OCI-LY1 (cell line): ENCODE results near the gene KRT77.

Experiments used
- H2AFZ ChIP-seq: fragments of 200-600 bp; sonication (generic), shearing (Covaris generic); 2 replicates; pipeline ENCODE4 v1.6.0; 2014; ENCODE audit warnings: antibody characterized with exemption, mild to moderate bottlenecking, low read length
- H3F3A ChIP-seq: fragments of 200-600 bp; sonication (generic), shearing (Covaris generic); 2 replicates; pipeline ENCODE4 v1.6.0; 2014; ENCODE audit warnings: mild to moderate bottlenecking, antibody characterized with exemption, low read length, moderate library complexity; ENCODE audit not compliant: insufficient read depth
- H3K27ac ChIP-seq: fragments of 200-600 bp; sonication (generic); 2 replicates; pipeline ENCODE4 v1.5.1; 2014; ENCODE audit warnings: low read length, mixed run types, mild to moderate bottlenecking, low read depth; ENCODE audit not compliant: poor library complexity, severe bottlenecking
- H3K27me3 ChIP-seq: fragments of 200-600 bp; sonication (generic); 2 replicates; pipeline ENCODE4 v1.6.0; 2014; ENCODE audit warnings: antibody characterized with exemption, mild to moderate bottlenecking, low read length, moderate library complexity; ENCODE audit not compliant: insufficient read depth
- H3K36me3 ChIP-seq: fragments of 200-600 bp; sonication (generic); 2 replicates; pipeline ENCODE4 v1.6.1; 2014; ENCODE audit warnings: mild to moderate bottlenecking, antibody characterized with exemption, low read length, moderate library complexity, mixed read lengths; ENCODE audit not compliant: insufficient read depth
- H3K4me1 ChIP-seq: fragments of 200-600 bp; sonication (generic); 2 replicates; pipeline ENCODE4 v1.5.1; 2014; ENCODE audit warnings: mild to moderate bottlenecking, low read length, moderate library complexity; ENCODE audit not compliant: insufficient read depth, severe bottlenecking
- H3K4me2 ChIP-seq: fragments of 200-600 bp; sonication (generic), shearing (Covaris generic); 2 replicates; pipeline ENCODE4 v1.6.1; 2014; ENCODE audit warnings: low read length
- H3K4me3 ChIP-seq: fragments of 200-600 bp; sonication (generic); 2 replicates; pipeline ENCODE4 v1.5.1; 2014; ENCODE audit warnings: low read length, low read depth, mild to moderate bottlenecking, mixed read lengths; ENCODE audit not compliant: poor library complexity, severe bottlenecking
- H3K79me2 ChIP-seq: fragments of 200-600 bp; shearing (Covaris generic); 2 replicates; pipeline ENCODE4 v1.6.1; 2016; ENCODE audit warnings: mixed run types, low read length, mixed read lengths; ENCODE audit not compliant: insufficient read depth
- H3K9ac ChIP-seq: fragments of 200-600 bp; sonication (generic), shearing (Covaris generic); 2 replicates; pipeline ENCODE4 v1.6.1; 2014; ENCODE audit warnings: mild to moderate bottlenecking, low read length, mixed read lengths
- H3K9me2 ChIP-seq: fragments of 200-600 bp; sonication (generic), shearing (Covaris generic); 2 replicates; pipeline ENCODE4 v1.6.1; 2014; ENCODE audit warnings: low read depth, mild to moderate bottlenecking, low read length, mixed read lengths
- H3K9me3 ChIP-seq: fragments of 200-600 bp; shearing (Covaris generic); 2 replicates; pipeline ENCODE4 v1.6.1; 2014; ENCODE audit warnings: low read length, mixed read lengths
- H4K20me1 ChIP-seq: fragments of 200-600 bp; sonication (generic), shearing (Covaris generic); 2 replicates; pipeline ENCODE4 v1.6.0; 2016; ENCODE audit warnings: mild to moderate bottlenecking, low read length; ENCODE audit not compliant: insufficient read depth
- EZH2 ChIP-seq: fragments of 200-600 bp; sonication (generic), shearing (Covaris generic); IDR thresholded peaks from 2 replicates; pipeline ENCODE4 v1.8.0; 2017; ENCODE audit warnings: borderline replicate concordance, mixed run types, mild to moderate bottlenecking, antibody characterized with exemption, low read length, moderate library complexity, mixed read lengths
- TF ChIP-seq, protein P1 (sequence below): fragments of 200-600 bp; sonication (generic), shearing (Covaris generic); IDR thresholded peaks from 2 replicates; pipeline ENCODE4 v1.5.1; 2017; ENCODE audit warnings: mild to moderate bottlenecking, antibody characterized with exemption, low read length, moderate library complexity, mixed read lengths

The KRT77 gene

DNA sequence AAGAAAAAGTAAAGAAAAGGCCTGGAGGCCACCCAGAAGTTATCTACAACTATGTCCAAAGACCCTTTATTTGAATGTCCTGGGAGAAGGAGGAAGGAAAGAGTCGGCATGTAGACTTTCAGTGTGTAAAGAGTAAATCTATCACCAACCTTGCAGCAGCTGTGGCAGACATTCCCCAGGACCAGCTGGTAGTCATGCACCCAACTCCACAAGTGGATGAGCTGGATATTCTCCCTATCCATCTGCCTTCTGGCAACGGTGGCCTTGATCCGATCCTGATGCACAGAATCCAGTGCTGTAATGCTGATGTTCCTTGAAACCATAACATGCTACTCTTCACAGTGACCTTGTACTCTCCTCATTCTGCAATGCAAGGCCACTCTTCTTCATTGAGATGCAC is 46.5 kb upstream of the KRT77 start:
- Histone ChIP-seq H3K36me3 (no peaks in the 10 kb centered on the region), H3K79me2 (no peaks in the 10 kb centered on the region)
- TF ChIP-seq EZH2: no peak
- TF ChIP-seq, protein P1, sequence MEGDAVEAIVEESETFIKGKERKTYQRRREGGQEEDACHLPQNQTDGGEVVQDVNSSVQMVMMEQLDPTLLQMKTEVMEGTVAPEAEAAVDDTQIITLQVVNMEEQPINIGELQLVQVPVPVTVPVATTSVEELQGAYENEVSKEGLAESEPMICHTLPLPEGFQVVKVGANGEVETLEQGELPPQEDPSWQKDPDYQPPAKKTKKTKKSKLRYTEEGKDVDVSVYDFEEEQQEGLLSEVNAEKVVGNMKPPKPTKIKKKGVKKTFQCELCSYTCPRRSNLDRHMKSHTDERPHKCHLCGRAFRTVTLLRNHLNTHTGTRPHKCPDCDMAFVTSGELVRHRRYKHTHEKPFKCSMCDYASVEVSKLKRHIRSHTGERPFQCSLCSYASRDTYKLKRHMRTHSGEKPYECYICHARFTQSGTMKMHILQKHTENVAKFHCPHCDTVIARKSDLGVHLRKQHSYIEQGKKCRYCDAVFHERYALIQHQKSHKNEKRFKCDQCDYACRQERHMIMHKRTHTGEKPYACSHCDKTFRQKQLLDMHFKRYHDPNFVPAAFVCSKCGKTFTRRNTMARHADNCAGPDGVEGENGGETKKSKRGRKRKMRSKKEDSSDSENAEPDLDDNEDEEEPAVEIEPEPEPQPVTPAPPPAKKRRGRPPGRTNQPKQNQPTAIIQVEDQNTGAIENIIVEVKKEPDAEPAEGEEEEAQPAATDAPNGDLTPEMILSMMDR: no peak

DNA sequence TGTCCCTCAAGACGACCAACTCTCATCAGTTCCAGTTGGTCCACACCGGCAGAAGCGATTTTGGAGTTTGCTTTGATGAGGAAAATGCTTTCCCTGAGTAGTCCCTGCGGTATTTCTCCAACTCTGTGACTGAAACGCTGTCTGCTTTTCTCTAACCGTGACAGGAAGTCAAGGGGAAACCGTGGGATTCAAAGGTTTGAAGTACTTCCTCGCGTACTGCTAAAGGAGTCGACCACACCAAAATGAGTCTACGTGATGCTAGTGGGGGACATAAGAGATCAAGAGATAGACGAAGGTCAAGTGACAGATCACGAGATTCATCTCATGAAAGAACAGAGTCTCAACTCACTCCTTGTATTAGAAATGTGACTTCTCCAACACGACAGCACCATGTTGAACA is 45.3 kb upstream of the KRT77 start:
- no peak overlapping the region for H2AFZ ChIP-seq
- H3K27me3 ChIP-seq: no peaks in the 10 kb centered on the region
- no peaks in the 10 kb centered on the region for H4K20me1 ChIP-seq
- no peak overlapping the region for H3K9ac ChIP-seq
- no peaks in the 10 kb centered on the region for H3K36me3 ChIP-seq
- no peak for TF ChIP-seq EZH2
- TF ChIP-seq, protein P1: no peak
- no peak overlapping the region for H3K4me2 ChIP-seq
- no peaks in the 10 kb centered on the region for H3K4me1 ChIP-seq
- no peak overlapping the region for H3K27ac ChIP-seq
- no peaks in the 10 kb centered on the region for H3K9me3 ChIP-seq
- H3K9me2 ChIP-seq: no peaks in the 10 kb centered on the region
- no peak overlapping the region for H3K4me3 ChIP-seq
- no peaks in the 10 kb centered on the region for H3K79me2 ChIP-seq
- no peaks in the 10 kb centered on the region for H3F3A ChIP-seq

More for the DNA sequence above, 46.5 kb upstream of the KRT77 start:
- H3K9ac ChIP-seq: no peak overlapping the region
- H3K9me2 ChIP-seq: no peaks in the 10 kb centered on the region
- no peak overlapping the region for H2AFZ ChIP-seq
- H3K9me3 ChIP-seq: no peaks in the 10 kb centered on the region
- no peaks in the 10 kb centered on the region for H4K20me1 ChIP-seq
- no peaks in the 10 kb centered on the region for H3F3A ChIP-seq
- no peak overlapping the region for H3K4me2 ChIP-seq
- H3K4me1 ChIP-seq: no peaks in the 10 kb centered on the region
- H3K27ac ChIP-seq: no peak overlapping the region
- no peaks in the 10 kb centered on the region for H3K27me3 ChIP-seq
- H3K4me3 ChIP-seq: no peak overlapping the region

DNA sequence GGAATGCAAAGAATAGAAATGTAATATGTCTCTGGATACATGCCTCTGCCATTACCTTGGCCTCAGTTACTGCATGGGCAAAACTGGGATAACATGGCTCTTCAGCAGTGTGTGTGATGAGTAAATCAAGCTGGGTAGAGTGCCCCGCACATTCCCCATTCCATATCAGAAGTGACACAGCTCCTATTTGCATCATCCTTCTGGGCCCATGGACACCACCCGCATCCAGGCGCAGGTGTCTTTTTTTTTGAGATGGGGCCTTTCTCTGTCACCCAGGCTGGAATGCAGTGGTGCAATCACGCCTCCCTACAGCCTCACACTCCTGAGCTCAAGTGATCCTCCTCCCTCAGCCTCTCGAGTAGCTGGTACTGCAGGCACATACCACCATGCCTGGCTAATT is 42.2 kb upstream of the KRT77 start:
- Histone ChIP-seq H3K9me2 (no peaks in the 10 kb centered on the region), H3K4me2 (no peak overlapping the region), H3K4me1 (no peaks in the 10 kb centered on the region), H2AFZ (no peak overlapping the region), H3F3A (no peaks in the 10 kb centered on the region), H3K36me3 (no peaks in the 10 kb centered on the region), H3K79me2 (no peaks in the 10 kb centered on the region), H4K20me1 (no peaks in the 10 kb centered on the region), H3K9ac (no peak overlapping the region), H3K27ac (no peak overlapping the region), H3K9me3 (no peaks in the 10 kb centered on the region), H3K27me3 (no peaks in the 10 kb centered on the region), H3K4me3 (no peak overlapping the region)
- no peak for TF ChIP-seq EZH2
- TF ChIP-seq, protein P1: no peak
